KOPT-K1 (cell line): ENCODE data around the gene ADAMTSL1.

Experiments used
- H3K27ac ChIP-seq: fragments of 200-600 bp; sonication (generic); 2 replicates; pipeline ENCODE4 v1.5.1; 2016; ENCODE audit warnings: antibody characterized with exemption, mild to moderate bottlenecking, low read depth, low read length; ENCODE audit not compliant: poor library complexity, severe bottlenecking
- H3K36me3 ChIP-seq: fragments of 200-600 bp; sonication (generic); 2 replicates; pipeline ENCODE4 v1.5.1; 2017; ENCODE audit warnings: antibody characterized with exemption, mild to moderate bottlenecking, low read length, moderate library complexity; ENCODE audit not compliant: insufficient read depth
- H3K9me3 ChIP-seq: fragments of 200-600 bp; sonication (generic); 2 replicates; pipeline ENCODE4 v1.5.1; 2017; ENCODE audit warnings: antibody characterized with exemption, low read length, mild to moderate bottlenecking; ENCODE audit not compliant: insufficient read depth, poor library complexity, severe bottlenecking

Gene ADAMTSL1

DNA sequence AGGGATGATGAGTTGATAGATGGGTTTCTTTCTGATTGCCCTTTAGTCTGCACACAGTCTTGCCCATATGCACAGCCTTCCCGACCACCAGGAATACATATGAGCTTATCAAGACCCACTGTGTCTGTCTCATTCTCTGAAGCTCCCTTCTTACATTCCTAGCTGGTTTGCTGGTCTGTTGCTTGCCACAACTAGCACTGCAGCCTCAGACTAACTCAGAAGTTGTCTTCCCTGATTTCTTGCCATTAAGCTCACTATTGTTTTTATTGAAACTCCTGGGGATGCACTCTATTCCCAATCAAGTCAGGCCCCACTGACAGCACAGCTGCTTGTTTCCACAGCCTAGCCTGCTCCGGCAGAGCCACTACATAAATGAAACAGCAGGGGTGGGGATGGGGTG lies 461.6 kb downstream of the ADAMTSL1 start:
- Histone ChIP-seq H3K9me3 (no peaks in the 10 kb centered on the region), H3K27ac (no peak overlapping the region), H3K36me3 (no peaks in the 10 kb centered on the region)

DNA sequence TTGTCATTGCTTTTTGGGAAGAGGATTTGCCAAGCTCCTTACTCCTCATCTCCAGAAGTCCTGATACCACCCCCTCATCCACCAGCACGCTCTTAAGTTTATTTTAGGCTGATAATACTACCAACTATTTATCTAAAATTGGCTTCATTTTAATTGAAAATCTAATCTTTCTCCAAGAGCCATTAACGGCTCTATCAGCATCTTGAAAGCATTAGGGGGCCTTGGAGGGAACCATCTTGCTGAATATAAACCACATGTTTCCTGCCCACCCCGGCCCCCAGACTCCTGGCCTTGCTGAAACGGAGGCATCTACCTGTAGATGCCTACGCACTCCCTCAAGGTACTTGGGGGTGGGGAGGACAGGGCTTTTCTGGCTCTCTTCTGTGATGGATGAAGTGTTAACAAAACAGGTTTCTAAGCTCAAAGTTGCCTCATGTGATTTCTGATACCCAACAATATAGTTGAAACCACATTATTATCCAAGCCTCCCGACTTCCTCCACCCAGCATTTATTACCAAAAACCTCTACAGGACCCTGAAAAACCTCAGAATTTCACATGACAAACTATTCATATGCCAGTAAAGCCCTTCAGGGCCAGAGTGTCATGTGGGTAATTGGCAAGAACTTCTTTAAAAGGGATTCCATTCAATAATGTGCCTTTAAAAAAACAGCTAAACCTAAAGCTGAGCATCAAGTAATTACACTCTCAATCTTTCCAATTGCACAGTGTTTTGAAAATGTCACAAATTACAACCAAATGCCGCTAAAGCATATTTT lies 462.3 kb downstream of the ADAMTSL1 start:
- H3K9me3 ChIP-seq, result no peaks in the 10 kb centered on the region
- H3K36me3 ChIP-seq, result no peaks in the 10 kb centered on the region
- H3K27ac ChIP-seq, result no peak overlapping the region

DNA sequence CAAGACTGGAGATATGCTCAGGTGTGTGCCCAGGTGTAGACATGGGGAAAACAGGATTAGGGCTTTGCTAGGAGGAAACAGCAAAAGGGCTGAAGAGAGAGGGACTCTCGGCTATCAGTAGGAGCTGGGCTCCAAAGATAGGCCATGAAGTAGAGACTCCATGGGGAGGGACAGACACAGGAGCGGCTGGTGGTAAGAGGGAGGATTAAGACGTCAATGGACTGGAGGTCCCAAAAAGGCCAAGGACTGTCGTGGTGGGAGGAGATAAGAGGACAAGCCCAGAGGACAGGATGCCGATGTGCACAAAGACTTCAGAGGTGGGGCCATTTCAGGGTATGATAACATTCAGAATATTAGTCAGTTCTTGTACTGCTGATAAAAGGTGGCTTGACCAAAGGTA lies 466.0 kb downstream of the ADAMTSL1 start:
- no peak overlapping the region for H3K27ac ChIP-seq
- H3K36me3 ChIP-seq, result no peaks in the 10 kb centered on the region
- no peaks in the 10 kb centered on the region for H3K9me3 ChIP-seq

DNA sequence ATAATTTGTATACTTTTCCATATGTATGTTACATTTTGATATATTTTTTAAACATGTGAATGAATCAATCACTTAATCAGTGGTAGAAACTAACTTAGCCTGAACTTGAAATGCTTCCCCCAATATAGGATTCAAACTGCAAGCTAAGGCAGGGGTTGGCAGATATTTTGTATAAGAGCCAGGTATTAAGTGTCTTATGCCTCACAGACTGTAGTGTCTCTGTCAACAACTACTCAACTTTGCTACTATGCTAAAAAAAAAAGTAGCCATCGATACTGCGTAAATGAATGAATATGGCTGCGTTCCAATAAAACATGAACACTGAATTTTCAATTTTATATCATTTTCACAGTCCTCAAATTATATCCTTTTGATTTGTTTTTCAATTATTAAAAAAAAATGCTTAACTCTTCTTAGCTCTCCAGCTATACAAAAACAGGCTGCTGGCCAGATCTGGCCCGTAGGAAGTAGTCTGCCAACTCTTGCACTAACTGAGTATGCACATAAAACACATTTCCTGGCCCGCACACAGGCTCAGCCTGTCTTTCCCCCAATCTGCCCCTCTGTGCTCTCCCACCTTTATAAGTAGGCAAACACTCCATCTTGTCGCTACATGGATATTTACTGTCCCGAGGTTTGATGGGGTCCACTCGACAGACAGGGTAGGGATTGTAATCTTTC lies 467.2 kb downstream of the ADAMTSL1 start:
- no peaks in the 10 kb centered on the region for H3K9me3 ChIP-seq
- H3K27ac ChIP-seq, result no peak overlapping the region
- no peaks in the 10 kb centered on the region for H3K36me3 ChIP-seq

DNA sequence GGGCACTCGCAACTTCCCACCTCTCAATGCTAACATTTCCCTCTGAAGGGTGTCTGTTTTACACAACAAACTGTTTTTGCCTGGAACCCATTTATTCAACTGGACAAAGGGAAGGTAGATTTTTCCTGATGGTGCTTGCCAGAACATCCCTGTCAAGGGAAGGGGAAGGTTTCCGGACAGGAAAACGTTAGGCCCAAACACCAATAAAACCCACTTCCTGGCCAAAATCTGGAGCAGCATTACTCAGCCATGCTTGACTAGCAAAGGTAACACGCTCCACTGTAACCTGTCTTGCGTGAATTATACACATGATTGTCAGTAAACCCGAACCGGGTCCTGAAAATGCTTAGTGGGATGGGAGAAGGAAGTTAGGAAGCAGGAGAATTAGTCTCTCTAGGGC lies 468.8 kb downstream of the ADAMTSL1 start:
- Histone ChIP-seq H3K27ac (no peak overlapping the region), H3K9me3 (no peaks in the 10 kb centered on the region), H3K36me3 (no peaks in the 10 kb centered on the region)

DNA sequence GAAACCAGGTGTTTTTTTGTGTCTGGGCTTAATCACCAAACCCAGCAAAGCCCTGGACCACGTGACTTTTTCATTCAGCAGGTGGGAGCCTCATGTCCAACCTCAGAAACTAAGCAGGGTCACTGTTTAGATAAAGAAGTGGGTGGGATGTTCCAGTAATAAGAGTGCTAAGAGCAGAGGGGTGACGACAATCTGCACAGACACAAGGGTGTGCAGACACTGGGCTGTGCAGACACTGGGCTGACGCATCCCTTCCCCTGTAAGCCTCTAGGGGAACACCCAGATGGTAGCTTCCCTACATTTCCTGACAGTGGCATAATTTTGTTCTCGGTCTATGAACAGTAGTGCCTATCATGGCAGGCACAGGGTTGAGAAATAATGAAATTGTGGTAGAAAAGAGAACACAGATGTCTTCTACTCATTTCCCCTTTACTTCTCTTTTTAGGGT lies 474.0 kb downstream of the ADAMTSL1 start:
- no peak overlapping the region for H3K27ac ChIP-seq
- H3K9me3 ChIP-seq, result no peaks in the 10 kb centered on the region
- no peaks in the 10 kb centered on the region for H3K36me3 ChIP-seq

DNA sequence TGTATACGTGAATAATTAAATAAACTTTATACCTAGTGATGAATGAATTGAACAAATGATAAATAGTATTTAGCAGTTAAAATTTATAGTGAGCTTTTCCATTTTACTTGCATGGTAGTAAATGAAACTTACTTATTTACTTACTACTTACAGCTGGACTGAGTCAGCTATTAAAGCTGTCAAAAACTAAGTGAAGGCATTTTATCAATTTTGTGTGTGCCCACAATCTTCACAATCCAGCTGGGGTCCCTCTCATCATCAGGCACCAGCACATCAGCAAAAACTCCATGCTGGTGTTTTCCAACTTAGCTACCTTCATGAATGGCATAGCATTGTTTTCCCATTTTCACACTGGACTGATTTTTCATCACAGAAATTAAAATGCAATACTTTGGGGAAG lies 478.0 kb downstream of the ADAMTSL1 start:
- Histone ChIP-seq H3K9me3 (no peaks in the 10 kb centered on the region), H3K36me3 (no peaks in the 10 kb centered on the region), H3K27ac (no peak overlapping the region)

DNA sequence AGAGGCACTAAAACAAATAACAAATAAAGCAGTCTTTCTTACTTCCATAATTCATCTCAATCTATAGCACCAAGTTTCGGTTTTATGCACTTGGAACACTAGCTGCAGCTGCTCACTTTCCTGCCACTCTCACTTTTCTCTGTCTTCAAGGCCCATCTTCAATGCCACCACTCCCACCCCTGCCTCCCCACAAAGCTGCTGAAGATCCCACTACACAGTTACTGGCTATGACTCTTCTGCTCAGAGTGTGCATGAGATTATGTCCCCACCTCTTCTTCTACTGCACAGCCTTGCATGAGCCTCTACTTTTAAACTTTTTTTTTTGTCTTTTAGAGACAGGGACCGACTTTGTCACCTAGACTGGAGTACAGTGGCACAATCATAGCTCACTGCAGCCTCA lies 481.7 kb downstream of the ADAMTSL1 start:
- Histone ChIP-seq H3K36me3 (no peaks in the 10 kb centered on the region), H3K9me3 (no peaks in the 10 kb centered on the region), H3K27ac (no peak overlapping the region)
